MM.1S (cell line): ENCODE measurements around the gene ELMO1.

Experiments used
- DNase-seq: peaks from one replicate; pipeline ENCODE4 v3.0.0-alpha.2; 2015
- H2AFZ ChIP-seq: fragments of 300-600 bp; sonication (generic); 2 replicates; pipeline ENCODE4 v1.6.0; 2016; ENCODE audit warnings: antibody characterized with exemption, low read length
- H3F3A ChIP-seq: fragments of 300-600 bp; sonication (generic); 2 replicates; pipeline ENCODE4 v1.6.1; 2016; ENCODE audit warnings: mild to moderate bottlenecking, antibody characterized with exemption, low read length, moderate library complexity, mixed read lengths; ENCODE audit not compliant: insufficient read depth
- H3K27ac ChIP-seq: fragments of 300-600 bp; sonication (generic); 2 replicates; pipeline ENCODE4 v1.5.1; 2016; ENCODE audit warnings: mild to moderate bottlenecking, low read length
- H3K27me3 ChIP-seq: fragments of 300-600 bp; sonication (generic); replicated peaks from 2 replicates; pipeline ENCODE4 v1.6.0; 2016; ENCODE audit warnings: low read length; ENCODE audit not compliant: insufficient read depth
- H3K36me3 ChIP-seq: fragments of 300-600 bp; sonication (generic); replicated peaks from 2 replicates; pipeline ENCODE4 v1.6.1; 2016; ENCODE audit warnings: mild to moderate bottlenecking, low read length, mixed read lengths; ENCODE audit not compliant: insufficient read depth
- H3K4me1 ChIP-seq: fragments of 300-600 bp; sonication (generic); 2 replicates; pipeline ENCODE4 v1.6.1; 2016; ENCODE audit warnings: low read length, mixed read lengths
- H3K4me2 ChIP-seq: fragments of 300-600 bp; sonication (generic); 2 replicates; pipeline ENCODE4 v1.6.0; 2016; ENCODE audit warnings: low read depth, low read length
- H3K4me3 ChIP-seq: fragments of 300-600 bp; sonication (generic); 2 replicates; pipeline ENCODE4 v1.5.1; 2016; ENCODE audit warnings: low read length, mixed read lengths
- H3K79me2 ChIP-seq: fragments of 300-600 bp; sonication (generic); 2 replicates; pipeline ENCODE4 v1.6.1; 2016; ENCODE audit warnings: mixed run types, low read length, mixed read lengths
- H3K9ac ChIP-seq: fragments of 300-600 bp; sonication (generic); 2 replicates; pipeline ENCODE4 v1.6.1; 2016; ENCODE audit warnings: low read length, mixed read lengths
- H3K9me2 ChIP-seq: fragments of 300-600 bp; sonication (generic); replicated peaks from 2 replicates; pipeline ENCODE4 v1.6.1; 2016; ENCODE audit warnings: mild to moderate bottlenecking, low read length, mixed read lengths; ENCODE audit not compliant: insufficient read depth
- H3K9me3 ChIP-seq: fragments of 300-600 bp; sonication (generic); replicated peaks from 2 replicates; pipeline ENCODE4 v1.6.1; 2016; ENCODE audit warnings: mild to moderate bottlenecking, low read length, mixed read lengths; ENCODE audit not compliant: insufficient read depth
- H4K20me1 ChIP-seq: fragments of 300-600 bp; sonication (generic); 2 replicates; pipeline ENCODE4 v1.6.1; 2016; ENCODE audit warnings: mild to moderate bottlenecking, low read length, moderate library complexity, mixed read lengths; ENCODE audit not compliant: insufficient read depth
- CTCF ChIP-seq: fragments of 300-600 bp; sonication (generic); IDR thresholded peaks from 2 replicates; pipeline ENCODE4 v1.5.1; 2016; ENCODE audit warnings: antibody characterized with exemption, low read length, mixed read lengths
- EZH2 ChIP-seq: fragments of 300-600 bp; sonication (generic); optimal IDR thresholded peaks from 2 replicates; pipeline ENCODE3; 2017; ENCODE audit warnings: low read depth, mild to moderate bottlenecking, antibody characterized with exemption, low read length, mixed read lengths
- EZH2phosphoT487 ChIP-seq: fragments of 300-600 bp; sonication (generic); IDR thresholded peaks from 2 replicates; pipeline ENCODE4 v1.6.1; 2018; ENCODE audit warnings: antibody characterized with exemption, low read length

ELMO1 gene

DNA sequence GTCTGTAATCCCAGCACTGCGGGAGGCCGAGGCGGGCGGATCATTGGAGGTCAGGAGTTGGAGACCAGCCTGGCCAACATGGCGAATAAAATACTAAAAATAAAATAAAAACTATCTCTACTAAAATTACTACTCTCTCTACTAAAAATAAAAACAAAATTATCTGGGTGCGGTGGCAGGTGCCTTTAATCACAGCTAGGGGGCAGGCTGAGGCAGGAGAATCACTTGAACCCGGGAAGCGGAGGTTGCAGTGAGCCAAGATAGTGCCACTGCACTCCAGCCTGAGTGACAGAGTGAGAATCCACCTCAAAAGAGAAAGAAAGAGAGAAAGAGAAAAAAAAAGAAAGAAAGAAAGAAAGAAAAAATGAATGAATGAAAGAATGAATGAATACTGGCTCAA lies 351.4 kb downstream of the ELMO1 start:
- no peaks in the 10 kb centered on the region for H3K9me2 ChIP-seq
- no peak overlapping the region for H3K4me2 ChIP-seq
- H3K27me3 ChIP-seq = no peaks in the 10 kb centered on the region
- H3K9me3 ChIP-seq = no peaks in the 10 kb centered on the region
- H3K79me2 ChIP-seq = no peaks in the 10 kb centered on the region
- H4K20me1 ChIP-seq = no peaks in the 10 kb centered on the region
- no peak for TF ChIP-seq EZH2
- TF ChIP-seq CTCF = no peak
- TF ChIP-seq EZH2phosphoT487 = no peak
- no peaks in the 10 kb centered on the region for H3K4me1 ChIP-seq
- no peak overlapping the region for H3K27ac ChIP-seq
- H3F3A ChIP-seq = no peaks in the 10 kb centered on the region
- H3K36me3 ChIP-seq = peaks cover 11% of the 10 kb centered on the region; the same call in 1 of the 2 replicates
- H2AFZ ChIP-seq = no peak overlapping the region
- no peak overlapping the region for H3K9ac ChIP-seq
- H3K4me3 ChIP-seq = no peak overlapping the region
- no peak for DNase-seq

DNA sequence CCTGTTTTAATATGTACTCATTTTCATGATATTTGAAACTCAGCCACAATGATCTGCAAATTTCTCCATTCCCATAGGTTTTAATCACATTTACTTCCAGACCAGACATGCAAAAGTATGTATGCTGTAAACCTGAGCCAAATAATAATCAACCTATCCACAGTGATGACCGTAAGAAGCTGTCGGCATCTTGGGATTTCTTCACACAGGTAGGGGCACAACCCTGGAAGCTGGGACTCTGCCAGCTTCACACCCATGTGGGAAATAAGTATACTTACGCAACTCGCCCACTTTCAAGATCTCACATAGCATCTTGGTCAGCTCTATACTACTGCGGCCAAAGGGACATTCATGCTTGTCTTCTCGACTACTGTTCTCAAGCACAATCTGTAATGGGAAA lies 352.3 kb downstream of the ELMO1 start:
- Histone ChIP-seq H3K9me3 (no peaks in the 10 kb centered on the region), H4K20me1 (no peaks in the 10 kb centered on the region), H3K9me2 (no peaks in the 10 kb centered on the region), H3K4me1 (no peaks in the 10 kb centered on the region), H3K27ac (no peak overlapping the region), H3F3A (no peaks in the 10 kb centered on the region), H3K4me2 (no peak overlapping the region), H3K9ac (no peak overlapping the region), H3K4me3 (no peak overlapping the region), H3K27me3 (no peaks in the 10 kb centered on the region), H3K36me3 (peaks cover 11% of the 10 kb centered on the region; the same call in 1 of the 2 replicates), H3K79me2 (no peaks in the 10 kb centered on the region), H2AFZ (no peak overlapping the region)
- TF ChIP-seq CTCF (no peak), EZH2phosphoT487 (no peak), EZH2 (no peak)
- no peak for DNase-seq

DNA sequence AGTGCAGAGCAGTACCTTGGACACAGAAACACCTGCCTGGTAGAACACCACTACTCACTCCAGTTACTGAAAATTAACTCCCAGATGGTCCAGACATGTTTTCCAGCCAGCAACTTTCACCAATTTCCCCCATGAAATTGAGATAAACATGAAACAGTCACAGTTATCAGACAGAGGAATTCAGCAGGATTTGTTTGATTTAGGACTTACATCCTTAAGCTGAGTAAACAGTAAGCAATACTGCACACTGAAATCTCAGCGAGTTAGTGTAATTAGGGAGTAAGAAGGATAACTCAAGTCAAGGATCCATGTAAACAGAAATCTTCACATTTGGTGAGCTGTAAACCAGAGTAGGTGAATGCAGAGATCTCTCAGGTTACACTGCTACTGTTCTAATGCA lies 353.5 kb downstream of the ELMO1 start:
- H3K4me2 ChIP-seq = no peak overlapping the region
- H4K20me1 ChIP-seq = no peaks in the 10 kb centered on the region
- H3K9ac ChIP-seq = no peak overlapping the region
- no peaks in the 10 kb centered on the region for H3K4me1 ChIP-seq
- no peak for DNase-seq
- peaks cover 11% of the 10 kb centered on the region; the same call in 1 of the 2 replicates for H3K36me3 ChIP-seq
- no peak for TF ChIP-seq CTCF
- H3K9me3 ChIP-seq = no peaks in the 10 kb centered on the region
- no peaks in the 10 kb centered on the region for H3F3A ChIP-seq
- H2AFZ ChIP-seq = no peak overlapping the region
- H3K9me2 ChIP-seq = no peaks in the 10 kb centered on the region
- no peaks in the 10 kb centered on the region for H3K79me2 ChIP-seq
- no peak overlapping the region for H3K4me3 ChIP-seq
- no peaks in the 10 kb centered on the region for H3K27me3 ChIP-seq
- H3K27ac ChIP-seq = no peak overlapping the region
